NCI-H748 (cell line): ENCODE data around the gene MYO1E.
"Not testable (repeated sequence)": the region's sequence is repeated elsewhere in the genome, so short reads cannot be mapped to it uniquely, and the experiment has no call there.

Source experiments
- DNase-seq: peaks from one replicate; lab custom pipeline; 2025; ENCODE audit not compliant: unreplicated experiment; lab: John Stamatoyannopoulos, UW

The MYO1E gene

GRCh38 chr15:59295261-59296001, 77.2 kb downstream of the MYO1E start:
- DNase-seq: no peak

GRCh38 chr15:59294574-59295260, 78.0 kb downstream of the MYO1E start:
- no peak for DNase-seq

GRCh38 chr15:59292442-59293151, 80.1 kb downstream of the MYO1E start:
- no peak for DNase-seq

DNA sequence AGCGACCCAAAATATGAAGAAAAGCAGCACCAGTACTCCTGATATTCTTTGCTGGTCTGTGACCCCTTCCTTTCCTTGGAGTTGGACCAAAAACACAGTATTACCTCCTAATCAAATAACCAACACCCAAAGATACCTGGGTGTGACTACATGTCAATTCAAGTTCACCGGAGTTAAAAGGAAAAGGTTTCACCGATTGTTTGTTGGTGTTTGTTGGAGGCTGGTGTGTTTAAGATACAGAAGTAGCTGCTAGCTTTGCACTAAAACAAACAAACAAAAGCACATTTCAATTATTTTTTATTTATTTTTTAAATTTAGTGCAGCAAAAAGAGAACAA, 81.5 kb downstream of the MYO1E start:
- DNase-seq: no peak

DNA sequence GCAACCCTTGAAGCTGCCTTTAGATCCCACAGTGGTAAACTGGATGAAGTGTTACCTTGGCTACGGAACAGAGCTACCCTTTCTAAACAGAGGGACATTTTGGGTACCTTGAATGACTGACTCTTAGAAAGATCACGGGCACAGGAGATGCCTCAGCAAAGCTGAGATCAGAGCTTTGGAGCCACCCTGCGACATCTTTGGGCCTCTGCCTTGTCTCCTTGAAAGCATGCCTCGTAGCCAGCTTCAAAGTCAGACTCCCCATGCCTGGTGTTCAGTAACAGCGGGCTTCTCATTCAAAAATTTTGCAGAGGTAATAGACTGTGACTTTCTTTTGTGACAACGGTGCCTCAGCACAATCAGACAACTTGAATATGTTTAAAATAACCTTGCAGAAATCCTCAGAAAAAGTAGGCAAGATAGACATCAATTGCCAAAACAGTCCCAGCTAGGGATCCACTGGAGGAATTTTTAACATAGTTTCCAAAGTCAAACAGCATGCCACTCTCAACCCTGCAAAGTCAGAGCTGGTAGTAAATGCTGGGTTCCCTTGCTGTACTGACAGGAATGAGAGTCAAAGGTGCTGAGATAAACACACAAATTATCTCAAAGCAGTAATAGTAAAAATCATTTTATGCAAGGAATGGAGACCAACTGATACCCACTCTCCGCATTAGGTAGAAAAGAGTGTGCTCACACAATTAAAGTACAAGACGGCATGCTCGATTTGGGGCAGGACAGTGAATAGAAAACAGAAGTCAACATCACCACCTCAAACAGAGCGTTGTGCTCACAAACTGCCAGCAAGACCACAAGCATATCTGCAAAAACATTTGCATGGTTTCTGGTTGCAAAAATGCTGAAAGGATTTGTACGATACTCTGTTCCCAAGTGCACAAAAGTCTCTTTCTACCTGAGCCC, 82.1 kb downstream of the MYO1E start:
- DNase-seq: no peak

GRCh38 chr15:59289574-59289973, 83.1 kb downstream of the MYO1E start:
- DNase-seq: no peak

GRCh38 chr15:59283717-59284391, 88.8 kb downstream of the MYO1E start:
- no peak for DNase-seq

DNA sequence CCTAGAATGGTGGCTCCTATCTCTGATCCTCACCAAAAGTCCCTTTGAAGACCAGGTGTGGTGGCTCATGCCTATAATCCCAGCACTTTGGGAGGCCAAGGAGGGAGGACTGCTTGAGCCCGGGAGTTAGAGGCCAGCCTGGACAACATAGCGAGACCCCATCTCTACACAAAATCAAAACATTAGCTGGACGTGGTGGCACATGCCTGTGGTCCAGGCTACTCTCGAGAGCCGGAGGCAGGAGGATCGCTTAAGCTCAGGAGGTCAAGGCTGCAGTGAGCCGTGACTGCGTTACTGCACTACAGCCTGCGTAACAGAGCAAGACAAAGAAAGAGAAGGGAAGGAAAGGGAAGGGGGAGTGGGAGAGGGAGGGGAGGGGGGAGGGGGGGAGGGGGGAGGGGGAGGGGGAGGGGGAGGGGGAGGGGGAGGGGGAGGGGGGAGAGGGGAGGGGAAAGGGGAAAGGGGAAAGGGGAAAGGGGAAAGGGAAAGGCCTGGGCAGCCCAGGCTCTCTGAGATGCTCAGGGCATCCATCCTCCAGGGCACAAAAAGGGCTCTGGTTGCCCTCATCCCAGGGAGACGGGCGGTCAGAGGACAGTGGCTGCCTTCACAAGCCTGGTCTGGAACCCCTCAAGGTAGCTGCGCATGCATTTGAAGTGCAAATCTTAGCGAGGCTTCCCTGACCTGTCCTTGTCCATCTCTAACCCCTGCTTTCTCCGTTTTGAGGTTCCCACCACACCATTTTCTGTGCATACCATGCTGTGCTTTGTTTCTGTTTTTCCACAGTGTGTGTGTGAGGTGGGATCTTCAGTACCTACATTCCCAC, 89.9 kb downstream of the MYO1E start:
- no peak for DNase-seq

DNA sequence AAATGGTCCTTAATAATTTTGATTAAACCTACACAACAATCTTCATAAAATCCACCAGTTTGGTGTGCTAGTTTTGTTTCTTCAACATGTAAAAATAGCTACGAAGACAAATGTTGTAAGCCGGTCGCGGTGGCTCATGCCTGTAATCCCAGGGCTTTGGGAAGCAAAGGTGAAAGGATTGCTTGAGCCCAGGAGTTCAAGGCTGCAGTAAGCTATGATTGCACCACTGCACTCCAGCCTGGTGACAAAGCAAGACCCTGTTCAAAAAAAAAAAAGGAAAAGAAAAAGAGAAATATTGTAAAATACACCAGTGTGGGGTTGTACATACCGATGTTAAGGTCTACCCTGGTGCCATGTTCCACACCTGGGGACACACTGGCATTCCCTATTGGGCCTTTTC, 91.0 kb downstream of the MYO1E start:
- DNase-seq: no peak

DNA sequence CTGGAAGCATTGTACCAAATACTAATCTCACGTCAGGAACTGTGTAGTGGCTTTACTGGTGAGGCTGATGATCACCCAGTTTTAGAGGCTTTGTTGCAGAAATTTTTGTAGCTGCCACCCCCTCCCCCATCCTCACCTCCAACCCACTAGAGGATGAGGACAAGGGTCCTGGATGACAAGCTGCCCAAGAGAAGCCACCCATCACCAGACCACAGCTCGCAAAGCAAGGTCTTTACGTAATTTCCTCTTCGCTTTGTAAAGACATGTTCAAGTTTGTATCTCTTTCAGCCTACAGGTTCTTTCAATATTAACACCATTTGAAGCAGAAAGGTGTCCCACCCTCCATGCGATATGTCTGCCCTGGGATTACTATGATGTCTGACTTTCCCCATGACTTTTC, 91.8 kb downstream of the MYO1E start:
- DNase-seq: no peak

DNA sequence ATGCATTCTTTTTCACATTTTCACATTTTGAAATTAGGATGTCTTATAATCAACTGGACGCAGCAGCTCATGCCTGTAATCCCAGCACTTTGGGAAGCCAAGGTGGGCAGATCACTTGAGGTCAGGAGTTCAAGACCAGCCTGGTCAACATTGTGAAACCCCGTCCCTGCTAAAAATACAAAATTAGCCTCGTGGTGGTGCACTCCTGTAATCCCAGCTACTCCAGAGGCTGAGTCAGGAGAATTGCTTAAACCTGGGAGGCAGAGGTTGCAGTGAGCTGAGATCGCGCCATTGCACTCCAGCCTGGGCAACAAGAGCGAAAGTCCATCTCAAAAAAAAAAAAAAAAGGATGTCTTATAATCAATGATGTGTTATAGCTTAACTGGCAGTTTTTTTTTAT, 92.4 kb downstream of the MYO1E start:
- not testable (repeated sequence) for DNase-seq

- no peak for DNase-seq
Measured at GRCh38 chr15:59279023-59279422, 93.6 kb downstream of the MYO1E start.

- no peak for DNase-seq
Measured at GRCh38 chr15:59278120-59278519, 94.6 kb downstream of the MYO1E start.

- DNase-seq: no peak
Measured at GRCh38 chr15:59276225-59277178, 96.2 kb downstream of the MYO1E start.

- DNase-seq: no peak
Measured at GRCh38 chr15:59274126-59274970, 98.3 kb downstream of the MYO1E start.

- no peak for DNase-seq
Measured at GRCh38 chr15:59273234-59273633, 99.4 kb downstream of the MYO1E start.

DNA sequence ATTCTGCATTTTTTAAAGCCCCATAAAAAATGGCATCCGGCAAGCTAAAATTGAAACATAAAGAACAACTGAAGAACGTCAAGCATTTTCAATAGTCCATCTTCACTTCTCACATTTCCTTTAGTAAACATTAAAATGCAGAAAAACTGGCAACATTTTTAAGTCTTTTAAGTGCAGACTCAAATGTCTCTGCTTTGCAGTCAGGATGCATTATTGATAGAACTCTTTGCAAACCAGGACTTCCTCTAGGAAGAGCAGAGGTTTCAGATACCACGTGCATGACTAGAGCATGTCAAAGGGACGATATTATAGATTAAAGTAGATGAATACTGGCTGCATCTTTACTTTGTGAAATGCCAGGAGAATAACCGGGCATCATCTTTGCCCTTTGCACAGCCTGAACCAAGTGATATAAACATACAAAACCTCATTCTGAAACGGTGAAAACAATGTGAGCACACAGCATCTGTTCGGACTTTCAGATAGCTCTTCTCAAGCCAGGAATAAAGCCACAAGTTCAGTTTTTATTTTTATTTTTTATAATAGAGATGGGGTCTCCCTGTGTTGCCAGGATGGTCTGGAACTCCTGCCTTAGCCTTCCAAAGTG, 101.0 kb downstream of the MYO1E start:
- DNase-seq: no peak
